Activated CD8-positive, alpha-beta memory T cell treated with anti-CD3 and anti-CD28 coated beads, Interleukin-2, amount 50 U/mL, for 48 hours (primary cell): ENCODE measurements around the gene SNRNP200.

Experiments
- DNase-seq: peaks from one replicate; pipeline ENCODE4 v3.0.0-alpha.2; 2020

SNRNP200 gene

DNA sequence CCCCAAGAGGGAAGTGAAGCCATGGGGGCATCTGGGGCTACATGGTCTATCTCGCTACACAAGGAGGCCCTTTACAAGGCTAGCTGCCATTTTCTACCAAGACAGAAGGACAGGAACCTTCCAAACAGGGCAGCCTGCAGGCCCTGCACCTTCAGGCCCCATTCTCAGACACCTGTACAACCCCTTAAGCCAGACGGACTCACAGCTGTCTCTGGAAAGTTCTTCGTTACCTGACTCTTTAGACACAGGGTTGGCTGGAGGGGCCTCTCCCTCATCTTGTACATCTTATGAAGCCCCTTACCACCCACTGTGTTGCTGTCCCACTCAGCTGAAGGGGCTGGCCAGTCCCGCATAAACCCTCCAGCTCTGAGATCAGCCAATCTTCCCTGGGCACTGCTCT is 56.7 kb downstream of the SNRNP200 start:
- no peak for DNase-seq

- DNase-seq, result no peak
These were observed 57.5 kb downstream of the SNRNP200 start for GRCh38 chr2:96247896-96248295.

DNA sequence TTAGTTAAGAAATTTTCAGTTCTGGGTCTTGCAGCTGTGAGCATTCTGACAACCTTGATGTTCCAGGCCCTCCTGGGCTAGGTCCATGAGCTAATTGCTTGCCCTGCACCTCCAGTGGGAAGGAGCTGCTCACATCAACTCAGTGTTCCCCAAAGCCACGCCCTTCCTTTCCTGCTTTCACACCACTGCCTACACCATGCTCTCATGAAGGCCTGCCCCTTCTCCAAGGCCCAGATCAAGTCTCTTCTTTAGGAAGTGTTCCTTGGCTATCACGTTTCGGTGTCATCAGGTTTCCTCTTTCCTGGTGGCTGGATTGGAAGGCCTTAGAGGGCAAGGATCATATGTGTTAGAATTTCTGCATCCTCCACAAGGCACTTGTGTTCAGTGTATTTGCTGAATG is 58.3 kb downstream of the SNRNP200 start:
- no peak for DNase-seq

DNA sequence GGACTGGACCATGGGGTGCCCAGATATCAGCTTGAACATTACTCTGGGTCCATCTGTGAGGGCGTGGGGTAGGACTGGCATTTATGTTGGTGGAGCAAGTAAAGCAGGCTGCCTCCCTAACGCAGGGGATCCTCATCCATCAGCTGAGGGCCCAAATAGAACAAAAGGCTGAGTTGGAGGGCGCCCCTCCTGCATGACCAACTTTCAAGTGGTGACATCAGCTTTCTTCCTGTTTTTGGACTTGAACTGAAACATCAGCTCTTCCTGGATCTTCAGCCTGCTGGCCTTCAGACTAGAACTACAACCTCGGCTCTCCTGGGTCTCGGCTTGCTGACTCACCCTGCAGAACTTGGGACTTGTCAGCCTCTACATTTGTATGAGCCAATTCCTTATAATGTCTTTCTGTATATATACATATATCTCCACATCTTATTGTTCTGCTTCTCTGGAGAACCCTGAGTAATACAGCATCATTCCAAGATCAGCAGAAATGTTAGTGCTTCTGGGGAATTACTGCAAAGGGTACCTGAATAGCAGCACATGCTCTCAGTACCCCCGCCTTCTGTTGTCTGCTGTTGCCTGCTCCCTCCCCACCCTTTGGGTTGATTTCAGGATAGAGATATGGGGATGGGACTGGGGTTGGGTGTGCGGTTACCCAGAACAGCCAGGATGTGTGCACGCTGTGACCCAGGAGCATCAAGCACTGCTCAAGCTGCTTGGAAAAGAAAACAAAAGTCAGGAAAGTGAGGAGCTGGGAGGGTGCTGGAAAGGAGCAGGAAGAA is 59.5 kb downstream of the SNRNP200 start:
- DNase-seq, result no peak

GRCh38 chr2:96243843-96244242 is 61.5 kb downstream of the SNRNP200 start:
- DNase-seq, result no peak

GRCh38 chr2:96241900-96242611 is 63.3 kb downstream of the SNRNP200 start:
- DNase-seq, result peak; percentile 69

DNA sequence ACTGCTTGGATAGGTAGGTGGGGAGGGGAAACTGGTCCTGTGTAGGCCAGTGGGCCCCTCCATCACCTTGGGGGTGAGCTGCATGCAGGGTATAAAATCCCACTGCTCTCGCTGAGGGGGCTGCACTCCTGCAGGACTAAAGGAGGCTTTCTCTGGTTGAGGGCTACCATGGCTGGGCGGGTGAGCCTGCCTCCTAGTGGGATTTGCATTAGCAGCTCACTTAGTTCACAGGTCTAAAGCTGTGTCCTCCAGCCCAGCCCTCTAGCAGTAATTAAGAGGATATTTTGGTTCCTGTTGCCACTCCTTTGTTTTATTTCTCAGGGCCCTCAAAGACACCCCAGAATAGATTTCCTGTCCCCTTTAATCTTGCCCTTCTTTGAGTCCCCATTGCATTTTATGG is 64.1 kb downstream of the SNRNP200 start:
- DNase-seq, result no peak

DNA sequence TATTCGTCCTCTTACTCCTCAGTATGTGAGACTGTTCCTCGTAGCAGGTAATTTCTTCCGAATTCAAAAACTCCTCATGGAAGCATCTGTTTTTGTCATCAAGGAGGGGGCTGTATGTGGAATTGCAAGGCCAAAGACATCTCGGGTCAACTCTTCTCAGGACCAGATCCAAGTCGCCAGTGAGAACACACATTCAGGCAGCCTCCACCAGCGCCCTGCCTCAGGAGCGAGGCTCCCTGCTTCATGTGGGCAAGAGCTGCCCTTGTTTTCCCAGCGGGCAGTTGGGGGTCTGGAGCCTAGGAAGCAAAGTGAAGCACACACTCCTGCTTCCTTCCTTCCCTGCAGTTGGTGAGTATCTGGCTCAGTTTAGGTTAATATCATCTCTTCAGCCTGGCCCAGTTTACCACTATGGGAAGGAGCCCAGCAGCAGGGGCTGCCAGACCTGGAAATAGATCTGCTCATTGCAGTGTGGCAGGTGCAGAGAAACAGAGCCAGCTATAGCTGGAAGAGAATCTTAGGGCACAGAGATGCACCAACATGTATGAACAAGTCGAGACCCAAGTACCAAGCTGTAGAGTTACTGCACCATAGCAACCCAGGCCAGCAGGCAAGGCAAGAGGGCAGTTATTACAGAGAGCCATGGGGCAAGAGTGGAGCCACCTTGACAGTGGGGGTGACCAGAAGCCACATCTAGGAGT is 64.9 kb downstream of the SNRNP200 start:
- DNase-seq, result no peak

DNA sequence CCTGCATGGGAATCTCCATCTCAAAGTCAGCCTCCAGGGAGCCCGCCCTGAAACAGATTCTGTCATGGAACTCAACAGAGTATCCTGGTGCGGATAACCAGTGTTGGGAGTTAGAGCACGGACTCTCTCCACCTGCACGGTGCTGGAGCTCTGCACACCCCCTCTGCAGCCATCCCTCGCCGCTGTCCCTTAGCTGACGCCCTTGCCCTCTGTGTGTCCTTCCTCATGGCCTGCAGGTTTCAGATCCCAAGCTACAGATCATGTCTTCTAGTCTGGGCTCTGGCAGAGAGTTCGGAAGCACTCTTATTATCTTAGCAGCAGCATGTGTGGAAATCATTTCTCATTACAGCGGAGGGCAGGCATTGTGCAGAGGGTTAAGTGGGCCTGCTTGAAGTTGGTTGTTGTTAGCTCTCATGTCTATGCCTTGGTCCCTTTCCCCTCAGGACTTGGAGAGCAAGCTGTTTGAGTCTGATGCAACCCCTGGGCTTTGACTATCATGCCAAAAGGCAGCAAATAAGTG is 65.5 kb downstream of the SNRNP200 start:
- no peak for DNase-seq

- no peak for DNase-seq
These were observed 66.3 kb downstream of the SNRNP200 start for GRCh38 chr2:96239091-96239490.

DNA sequence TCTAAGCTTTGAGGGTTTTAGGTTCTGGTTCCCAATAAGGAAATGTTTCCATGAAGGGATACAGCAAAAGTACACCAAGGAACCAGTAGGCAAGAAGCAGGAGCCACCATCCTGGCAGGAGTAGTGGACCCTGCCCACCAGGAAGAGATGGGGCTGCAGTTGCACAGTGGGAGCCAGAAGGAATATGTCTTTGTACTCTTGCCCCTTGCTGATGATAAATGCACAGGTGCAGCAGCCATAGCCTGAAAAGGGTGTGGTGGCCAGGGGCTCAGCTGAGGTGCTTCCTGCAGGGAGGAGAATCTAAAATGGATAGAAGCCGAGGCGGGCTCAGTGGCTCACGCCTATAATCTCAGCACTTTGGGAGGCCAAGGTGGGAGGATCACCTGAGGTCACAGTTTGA is 67.1 kb downstream of the SNRNP200 start:
- DNase-seq, result no peak

GRCh38 chr2:96236882-96237281 is 68.5 kb downstream of the SNRNP200 start:
- DNase-seq, result no peak

DNA sequence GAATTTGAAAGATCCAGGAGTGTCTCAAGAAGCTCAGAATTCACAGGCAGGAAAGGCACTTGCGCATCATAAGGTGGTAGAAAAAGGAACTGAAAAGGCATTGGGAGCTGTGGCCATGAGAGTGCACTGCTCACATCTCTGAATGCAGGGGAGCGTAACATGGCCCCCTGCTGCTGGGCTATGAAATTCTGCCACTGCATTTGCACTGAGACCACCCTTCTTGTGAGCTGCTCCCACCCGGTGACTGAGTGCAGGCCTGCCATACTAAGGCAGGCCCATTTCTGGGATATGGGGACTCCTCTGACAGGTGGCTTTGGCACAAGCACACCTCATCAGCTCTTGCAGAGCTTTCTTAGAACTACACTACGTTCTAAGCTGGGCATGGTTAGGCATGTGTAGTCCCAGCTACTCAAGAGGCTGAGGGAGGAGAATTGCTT is 71.4 kb downstream of the SNRNP200 start:
- no peak for DNase-seq

GRCh38 chr2:96233436-96233835 is 71.9 kb downstream of the SNRNP200 start:
- no peak for DNase-seq

DNA sequence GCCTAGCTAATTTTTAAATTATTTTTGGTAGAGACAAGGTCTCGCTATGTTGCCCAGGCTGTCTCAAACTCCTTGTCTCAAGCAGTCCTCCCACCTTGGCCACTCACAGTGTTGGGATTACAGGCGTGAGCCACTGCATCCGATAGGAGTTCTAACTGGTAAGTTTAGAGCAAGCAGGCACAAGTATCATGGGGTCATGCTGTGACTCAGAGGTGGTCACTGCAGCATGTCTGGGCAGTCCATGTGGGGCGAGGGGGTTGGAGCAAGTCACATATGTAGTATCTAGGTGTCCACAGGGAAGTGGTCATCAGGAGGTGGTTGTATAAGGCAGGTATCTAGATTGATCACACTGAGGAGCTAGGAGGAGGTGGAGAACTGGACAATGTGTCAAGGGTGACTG is 74.0 kb downstream of the SNRNP200 start:
- no peak for DNase-seq

GRCh38 chr2:96225016-96225533 is 80.3 kb downstream of the SNRNP200 start:
- no peak for DNase-seq
